ENCODE measurements around the gene PMVK.

DNA sequence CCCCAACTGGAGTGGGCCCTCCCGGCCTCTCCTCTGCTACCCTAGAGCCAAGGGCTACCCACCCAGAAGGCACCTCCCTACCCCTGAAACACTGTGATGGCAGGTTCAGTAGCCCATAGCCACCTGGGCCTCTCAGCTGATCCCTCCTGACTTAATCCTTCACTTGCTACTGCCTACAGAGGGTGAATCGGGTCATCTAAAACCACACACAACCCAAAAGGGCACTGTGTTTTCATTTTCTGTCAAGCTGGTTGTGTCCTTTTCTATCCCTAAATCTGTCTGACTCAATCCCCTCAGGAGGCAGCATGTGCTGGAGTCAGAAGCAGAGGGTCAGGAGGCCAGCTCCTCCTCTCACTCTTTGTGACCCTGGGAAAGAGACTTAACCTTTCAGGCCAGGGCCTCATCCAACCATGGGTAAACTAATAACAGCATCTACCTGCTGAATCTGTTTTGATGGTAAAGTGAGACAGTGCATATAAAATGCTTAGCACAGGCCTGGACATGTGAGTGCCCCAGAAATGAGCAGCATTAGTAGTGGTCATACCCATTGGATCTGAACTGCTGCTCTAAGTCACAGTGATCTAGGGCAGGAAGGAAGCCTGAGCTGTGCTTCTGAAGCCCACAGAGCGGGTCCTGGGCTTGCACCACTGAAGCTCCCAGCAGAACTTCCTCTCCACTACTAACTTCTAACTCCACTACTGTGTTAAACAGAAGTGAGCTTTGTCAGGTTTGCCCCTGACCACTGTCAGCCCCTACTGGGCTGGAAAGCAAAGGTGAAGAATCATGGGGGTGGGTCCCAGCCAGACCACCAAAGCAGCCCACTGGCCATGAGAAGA is 11.0 kb downstream of the PMVK start:
- TF ChIP-seq CTCF (IDR thresholded peaks at IDR 0.05) (no peak), POLR2A (IDR thresholded peaks at IDR 0.05) (no peak), POLR2AphosphoS5 (IDR thresholded peaks at IDR 0.05; ENCODE audit: insufficient read depth in 1 of 2, low read depth in 1 of 2) (no peak)
